Dendritic cell treated with granulocyte-macrophage colony-stimulating factor and Interleukin-4, amounts not matched to agents 40 ng/mL and 50 ng/mL, for 4 days (primary cell): Measurements from ENCODE around the gene SREBF1.
A peak's percentile ranks its signal among the peaks of the same experiment; 100 is the strongest.
"Not testable (repeated sequence)": the region's sequence is repeated elsewhere in the genome, so short reads cannot be mapped to it uniquely, and the experiment has no call there.

Experiments used
- H3K27ac Mint-ChIP-seq: one replicate; pipeline ENCODE4 v1.8.0; 2022; ENCODE audit warnings: mild to moderate bottlenecking, mixed read lengths
- H3K27me3 Mint-ChIP-seq: one replicate; pipeline ENCODE4 v1.8.0; 2022; ENCODE audit warnings: mild to moderate bottlenecking, mixed read lengths
- H3K36me3 Mint-ChIP-seq: one replicate; pipeline ENCODE4 v1.8.0; 2022; ENCODE audit warnings: low read depth, mixed read lengths
- H3K4me1 Mint-ChIP-seq: one replicate; pipeline ENCODE4 v1.8.0; 2022; ENCODE audit warnings: low read depth, mixed read lengths
- H3K4me3 Mint-ChIP-seq: one replicate; pipeline ENCODE4 v1.8.0; 2022; ENCODE audit warnings: mild to moderate bottlenecking, moderate library complexity, mixed read lengths
- H3K9me3 Mint-ChIP-seq: one replicate; pipeline ENCODE4 v1.8.0; 2022; ENCODE audit warnings: mixed read lengths
- intact Hi-C: fragments of 100-400 bp; cut with micrococcal nuclease; formaldehyde crosslinking; loops from one replicate; pipeline ENCODE4 v1.15.0; 2022

Gene SREBF1

GRCh38 chr17:17810895-17811248, 25.9 kb downstream of the SREBF1 start:
- no peaks in the 10 kb centered on the region for H3K9me3 Mint-ChIP-seq
- H3K4me3 Mint-ChIP-seq: no peak overlapping the region
- H3K27ac Mint-ChIP-seq: no peak overlapping the region
- intact Hi-C loops: no loop called here
- H3K4me1 Mint-ChIP-seq: no peaks in the 10 kb centered on the region
- H3K27me3 Mint-ChIP-seq: no peaks in the 10 kb centered on the region
- peaks cover 93% of the 10 kb centered on the region for H3K36me3 Mint-ChIP-seq

GRCh38 chr17:17810084-17810894, 26.5 kb downstream of the SREBF1 start:
- no peaks in the 10 kb centered on the region for H3K9me3 Mint-ChIP-seq
- no peak overlapping the region for H3K4me3 Mint-ChIP-seq
- peaks cover 93% of the 10 kb centered on the region for H3K36me3 Mint-ChIP-seq
- intact Hi-C loops: no loop called here
- H3K27me3 Mint-ChIP-seq: no peaks in the 10 kb centered on the region
- no peaks in the 10 kb centered on the region for H3K4me1 Mint-ChIP-seq
- H3K27ac Mint-ChIP-seq: no peak overlapping the region

- Mint-ChIP-seq H3K9me3 (no peaks in the 10 kb centered on the region), H3K27ac (no peak overlapping the region), H3K4me1 (no peaks in the 10 kb centered on the region), H3K4me3 (no peak overlapping the region), H3K27me3 (no peaks in the 10 kb centered on the region), H3K36me3 (peaks cover 91% of the 10 kb centered on the region)
- intact Hi-C loops: no loop called here
Observed at GRCh38 chr17:17809531-17810083, 27.2 kb downstream of the SREBF1 start.

GRCh38 chr17:17808706-17809432, 27.9 kb downstream of the SREBF1 start:
- Mint-ChIP-seq H3K9me3 (no peaks in the 10 kb centered on the region), H3K4me3 (no peak overlapping the region), H3K27ac (no peak overlapping the region), H3K36me3 (peaks cover 91% of the 10 kb centered on the region), H3K4me1 (no peaks in the 10 kb centered on the region), H3K27me3 (no peaks in the 10 kb centered on the region)
- intact Hi-C loops: no loop called here

- H3K27me3 Mint-ChIP-seq, H3K9me3 Mint-ChIP-seq, intact Hi-C loops, H3K4me1 Mint-ChIP-seq, H3K4me3 Mint-ChIP-seq: not testable (repeated sequence)
- peak overlapping the region; percentile 58 for H3K27ac Mint-ChIP-seq
- peaks cover 91% of the 10 kb centered on the region for H3K36me3 Mint-ChIP-seq
Observed at GRCh38 chr17:17808200-17808599, 28.6 kb downstream of the SREBF1 start.

GRCh38 chr17:17807440-17807839, 29.3 kb downstream of the SREBF1 start:
- H3K27ac Mint-ChIP-seq: peak overlapping the region; percentile 58
- H3K4me3 Mint-ChIP-seq: no peak overlapping the region
- intact Hi-C loops: no loop called here
- no peaks in the 10 kb centered on the region for H3K4me1 Mint-ChIP-seq
- no peaks in the 10 kb centered on the region for H3K27me3 Mint-ChIP-seq
- no peaks in the 10 kb centered on the region for H3K9me3 Mint-ChIP-seq
- peaks cover 84% of the 10 kb centered on the region for H3K36me3 Mint-ChIP-seq

GRCh38 chr17:17806611-17807274, 30.0 kb downstream of the SREBF1 start:
- no peak overlapping the region for H3K27ac Mint-ChIP-seq
- H3K27me3 Mint-ChIP-seq: no peaks in the 10 kb centered on the region
- intact Hi-C loops: no loop called here
- H3K4me1 Mint-ChIP-seq: no peaks in the 10 kb centered on the region
- no peak overlapping the region for H3K4me3 Mint-ChIP-seq
- H3K36me3 Mint-ChIP-seq: peaks cover 83% of the 10 kb centered on the region
- no peaks in the 10 kb centered on the region for H3K9me3 Mint-ChIP-seq

GRCh38 chr17:17806035-17806434, 30.8 kb downstream of the SREBF1 start:
- intact Hi-C loops: no loop called here
- Mint-ChIP-seq H3K9me3 (no peaks in the 10 kb centered on the region), H3K4me1 (no peaks in the 10 kb centered on the region), H3K36me3 (peaks cover 77% of the 10 kb centered on the region), H3K4me3 (no peak overlapping the region), H3K27ac (no peak overlapping the region), H3K27me3 (no peaks in the 10 kb centered on the region)

GRCh38 chr17:17805575-17805974, 31.2 kb downstream of the SREBF1 start:
- H3K9me3 Mint-ChIP-seq: no peaks in the 10 kb centered on the region
- H3K36me3 Mint-ChIP-seq: peaks cover 73% of the 10 kb centered on the region
- H3K4me3 Mint-ChIP-seq: no peak overlapping the region
- no peak overlapping the region for H3K27ac Mint-ChIP-seq
- no peaks in the 10 kb centered on the region for H3K27me3 Mint-ChIP-seq
- intact Hi-C loops: no loop called here
- H3K4me1 Mint-ChIP-seq: no peaks in the 10 kb centered on the region

GRCh38 chr17:17804007-17804406, 32.8 kb downstream of the SREBF1 start:
- Mint-ChIP-seq H3K27ac (no peak overlapping the region), H3K4me3 (no peak overlapping the region), H3K4me1 (no peaks in the 10 kb centered on the region), H3K36me3 (peaks cover 72% of the 10 kb centered on the region), H3K9me3 (no peaks in the 10 kb centered on the region), H3K27me3 (no peaks in the 10 kb centered on the region)
- intact Hi-C loops: no loop called here

- peaks cover 78% of the 10 kb centered on the region for H3K36me3 Mint-ChIP-seq
- intact Hi-C loops: no loop called here
- no peaks in the 10 kb centered on the region for H3K27me3 Mint-ChIP-seq
- H3K4me1 Mint-ChIP-seq: no peaks in the 10 kb centered on the region
- no peak overlapping the region for H3K4me3 Mint-ChIP-seq
- H3K9me3 Mint-ChIP-seq: no peaks in the 10 kb centered on the region
- H3K27ac Mint-ChIP-seq: no peak overlapping the region
Observed at GRCh38 chr17:17801800-17802481, 34.8 kb downstream of the SREBF1 start.

GRCh38 chr17:17800504-17801021, 36.2 kb downstream of the SREBF1 start:
- intact Hi-C loops: no loop called here
- no peaks in the 10 kb centered on the region for H3K27me3 Mint-ChIP-seq
- no peak overlapping the region for H3K27ac Mint-ChIP-seq
- H3K4me3 Mint-ChIP-seq: no peak overlapping the region
- H3K9me3 Mint-ChIP-seq: no peaks in the 10 kb centered on the region
- peaks cover 79% of the 10 kb centered on the region for H3K36me3 Mint-ChIP-seq
- no peaks in the 10 kb centered on the region for H3K4me1 Mint-ChIP-seq

- intact Hi-C loops: no loop called here
- H3K9me3 Mint-ChIP-seq: no peaks in the 10 kb centered on the region
- H3K27me3 Mint-ChIP-seq: no peaks in the 10 kb centered on the region
- H3K36me3 Mint-ChIP-seq: peaks cover 82% of the 10 kb centered on the region
- no peak overlapping the region for H3K27ac Mint-ChIP-seq
- no peak overlapping the region for H3K4me3 Mint-ChIP-seq
- H3K4me1 Mint-ChIP-seq: no peaks in the 10 kb centered on the region
Observed at GRCh38 chr17:17798573-17799255, 38.1 kb downstream of the SREBF1 start.
